Skin of body (tissue), 2 donors: Measurements from ENCODE around the gene HMCN2. TPM values are rescaled to one million over a fixed set of nuclear protein-coding genes. Genes with fewer than 3 reads are reported as not detected.

Experiments used
- DNase-seq: peaks from one replicate; lab custom pipeline; 2025; lab: John Stamatoyannopoulos, UW
- total RNA-seq: library from RNA; depleted of rRNA; stranded (reverse); fragments of >200 nt; gene quantifications from one replicate; pipeline ENCODE4 v1.2.3, GENCODE V29; 2014

The HMCN2 gene
- total RNA-seq, 1 donor from 2014 or later = 20.7 TPM

DNA sequence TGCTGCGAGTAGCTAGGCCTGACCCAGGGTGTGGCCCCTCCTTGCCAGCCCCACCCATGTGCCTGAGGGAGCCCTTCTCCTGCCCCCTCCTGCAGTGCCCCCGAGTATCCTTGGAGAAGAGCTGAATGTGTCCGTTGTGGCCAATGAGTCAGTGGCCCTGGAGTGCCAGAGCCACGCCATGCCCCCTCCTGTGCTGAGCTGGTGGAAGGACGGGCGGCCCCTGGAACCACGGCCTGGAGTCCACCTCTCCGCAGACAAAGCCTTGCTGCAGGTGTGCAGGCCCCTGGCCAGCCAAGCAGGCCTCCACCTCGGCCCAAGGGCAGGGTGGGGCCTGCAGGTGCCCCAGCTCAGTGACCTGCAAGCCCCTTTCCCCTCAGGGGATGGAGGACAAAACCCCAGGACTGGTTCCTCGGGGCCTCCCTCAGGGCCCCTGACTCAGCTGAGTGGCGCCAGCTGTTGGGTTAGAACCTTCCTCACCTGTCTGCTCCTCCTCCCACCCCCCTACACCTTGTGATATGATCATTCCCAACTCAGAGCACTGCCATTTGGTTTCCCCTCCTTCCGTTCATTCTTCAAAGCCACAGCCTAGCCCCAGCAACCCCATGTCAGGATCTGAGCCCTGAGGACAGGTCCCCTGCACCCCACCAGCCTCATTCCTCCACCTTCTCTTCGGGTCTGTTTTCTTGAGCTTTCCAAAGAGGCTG lies 99.2 kb downstream of the HMCN2 start:
- no peak for DNase-seq

DNA sequence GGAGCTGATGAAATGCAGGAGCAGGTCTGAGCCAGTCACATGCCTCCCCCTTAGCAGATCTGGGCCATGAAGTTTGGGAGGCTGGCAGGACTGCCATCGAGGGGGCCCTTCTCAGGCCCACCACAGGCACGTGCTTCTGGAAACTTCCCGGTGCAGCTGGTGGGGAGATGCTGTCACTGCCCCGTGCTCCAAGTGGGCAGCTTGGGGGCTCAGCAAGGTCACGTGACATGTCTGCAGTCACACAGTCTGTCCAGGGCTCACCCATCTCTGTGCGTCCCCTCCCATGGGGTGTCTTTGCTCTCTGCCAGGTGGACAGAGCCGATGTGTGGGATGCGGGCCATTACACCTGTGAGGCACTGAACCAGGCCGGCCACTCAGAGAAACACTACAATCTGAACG lies 99.8 kb downstream of the HMCN2 start:
- DNase-seq = no peak

DNA sequence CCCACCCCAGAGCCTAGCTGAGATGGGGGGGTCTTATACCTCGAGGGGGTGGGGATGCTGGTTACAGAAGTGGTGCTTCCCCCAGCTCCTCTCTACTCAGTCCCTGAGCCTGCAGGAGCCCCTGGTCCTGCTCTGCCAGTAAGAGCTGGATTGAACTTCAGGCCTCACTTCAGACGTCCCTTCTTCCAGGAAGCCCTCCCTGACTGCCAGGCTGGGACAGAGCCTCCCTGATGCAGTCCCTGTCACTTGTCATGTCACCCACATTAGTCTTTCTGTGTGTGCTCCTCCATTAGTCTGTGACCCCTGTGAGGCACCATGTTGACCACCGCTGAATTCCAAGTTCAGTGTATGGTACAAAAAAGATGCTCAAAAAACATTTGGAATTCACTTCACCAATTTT lies 100.5 kb downstream of the HMCN2 start:
- DNase-seq = no peak

DNA sequence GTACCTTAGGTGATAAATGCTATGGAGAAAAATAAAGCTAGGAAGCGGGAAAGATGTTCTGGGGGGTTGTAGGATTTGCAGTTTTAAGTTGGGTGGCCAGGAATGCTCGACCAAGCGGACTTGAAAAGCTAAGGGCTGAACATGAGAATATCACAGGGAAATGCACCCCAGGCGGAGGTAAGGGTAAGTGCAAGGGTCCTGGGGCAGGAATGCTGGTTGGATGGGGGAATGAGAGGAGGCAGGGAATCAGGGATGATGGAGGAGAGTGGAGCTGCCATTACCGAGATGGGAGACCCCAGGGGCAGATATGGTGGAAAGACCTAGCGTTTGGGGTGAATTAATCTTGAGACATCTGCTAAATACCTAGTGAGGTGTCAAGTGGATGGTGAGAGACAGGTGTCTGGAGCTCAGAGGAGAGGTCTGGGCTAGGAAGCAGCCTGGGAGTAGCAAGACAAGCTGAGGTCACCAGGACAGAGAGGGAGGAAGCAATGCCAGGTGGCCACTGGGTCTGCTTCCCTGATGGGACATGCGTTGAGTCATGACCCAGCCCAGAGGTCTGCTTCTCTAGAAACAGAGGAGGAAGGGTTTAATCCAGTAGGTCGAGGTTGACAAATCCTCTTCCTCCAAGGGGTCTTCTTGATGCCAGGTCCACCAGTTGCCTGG lies 101.5 kb downstream of the HMCN2 start:
- no peak for DNase-seq

DNA sequence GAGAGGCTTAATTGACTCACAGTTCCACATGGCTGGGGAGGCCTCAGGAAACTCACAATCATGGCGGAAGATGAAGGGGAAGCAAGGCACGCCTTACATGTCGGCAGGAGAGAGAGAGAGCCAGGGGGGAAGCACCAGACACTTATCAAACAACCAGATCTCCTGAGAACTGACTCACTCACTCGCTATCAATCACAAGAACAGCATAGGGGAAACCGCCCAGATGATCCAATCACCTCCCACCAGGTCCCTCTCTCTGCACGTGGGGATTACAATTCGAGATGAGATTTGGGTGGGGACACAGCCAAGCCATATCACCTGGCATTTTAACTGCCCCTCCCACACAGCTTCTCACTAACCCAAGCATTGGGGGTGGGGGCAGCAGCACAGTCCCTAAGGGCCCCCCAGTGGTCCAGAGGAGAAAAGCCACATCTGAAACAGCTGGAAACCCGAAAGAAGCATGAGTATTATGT lies 103.1 kb downstream of the HMCN2 start:
- no peak for DNase-seq

DNA sequence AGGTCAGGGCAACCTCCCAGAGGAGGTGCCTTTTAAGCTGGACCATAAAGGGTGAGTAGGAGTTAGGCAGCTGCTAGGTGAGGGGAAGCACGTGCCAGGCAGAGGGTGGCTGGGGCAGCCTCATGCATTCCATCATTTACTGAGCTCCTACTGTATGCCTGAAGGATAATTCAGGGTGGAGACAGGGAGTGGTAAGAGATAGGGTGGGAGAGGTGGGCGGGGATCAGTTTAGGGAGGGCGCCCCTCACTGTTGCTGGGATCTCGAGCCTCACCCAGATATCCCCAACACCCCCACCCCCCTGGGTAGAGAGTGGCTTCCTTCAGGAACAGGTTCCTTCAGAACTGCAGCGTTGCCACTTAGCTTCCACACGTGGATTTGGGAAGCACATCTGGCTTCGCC lies 104.7 kb downstream of the HMCN2 start:
- no peak for DNase-seq

DNA sequence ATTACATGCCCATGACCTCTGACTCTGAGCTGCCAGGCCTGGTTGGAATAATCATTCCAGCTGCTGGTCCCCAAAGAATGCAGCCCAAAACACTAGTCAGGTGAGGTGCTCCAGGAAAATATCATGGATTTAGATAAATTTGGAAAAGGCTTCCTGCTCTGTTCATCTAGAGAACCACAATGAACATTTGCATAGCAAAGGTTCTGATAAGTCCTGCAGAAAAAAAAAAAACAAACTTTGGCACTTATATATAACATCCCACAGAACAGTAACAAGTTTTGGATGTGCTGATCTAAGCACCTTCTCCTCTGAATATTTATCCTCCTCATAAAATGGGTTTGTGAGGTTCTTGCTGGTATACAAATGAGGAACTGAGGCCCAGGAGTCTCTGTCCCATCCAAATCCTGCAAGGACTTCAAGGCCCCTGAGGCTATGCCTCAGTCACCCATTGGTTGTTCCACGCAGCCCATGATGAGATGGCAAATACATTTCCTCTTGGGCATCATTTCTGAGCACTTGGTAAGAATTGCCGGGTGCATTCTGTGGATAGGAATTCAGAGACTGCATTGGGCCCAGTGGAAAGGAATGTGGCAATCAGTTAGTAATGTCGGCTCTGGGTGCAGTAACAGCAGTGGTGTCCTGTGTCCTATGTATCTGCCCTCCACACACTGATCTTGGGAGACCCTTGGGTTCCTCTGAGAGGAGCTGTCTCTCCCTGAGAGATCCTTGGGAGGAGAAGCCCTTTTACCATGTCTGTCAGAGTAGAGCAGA lies 105.8 kb downstream of the HMCN2 start:
- no peak for DNase-seq

DNA sequence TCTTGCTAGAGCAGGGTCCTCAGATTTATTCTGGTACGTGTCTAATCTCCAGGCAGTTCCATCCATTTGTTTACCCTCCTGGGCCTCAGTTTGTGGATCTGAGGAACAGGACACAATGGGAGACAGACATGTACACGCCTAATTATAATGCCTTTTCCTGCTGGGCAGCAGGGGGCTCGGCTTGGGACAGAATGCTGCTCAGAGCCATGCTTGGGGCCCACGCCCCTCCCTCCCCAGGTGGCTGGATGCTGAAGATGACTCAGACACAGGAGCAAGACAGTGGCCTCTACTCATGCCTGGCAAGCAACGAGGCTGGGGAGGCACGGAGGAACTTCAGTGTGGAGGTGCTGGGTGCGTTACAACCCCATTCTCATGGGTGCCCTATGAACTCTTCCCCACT lies 106.5 kb downstream of the HMCN2 start:
- no peak for DNase-seq

DNA sequence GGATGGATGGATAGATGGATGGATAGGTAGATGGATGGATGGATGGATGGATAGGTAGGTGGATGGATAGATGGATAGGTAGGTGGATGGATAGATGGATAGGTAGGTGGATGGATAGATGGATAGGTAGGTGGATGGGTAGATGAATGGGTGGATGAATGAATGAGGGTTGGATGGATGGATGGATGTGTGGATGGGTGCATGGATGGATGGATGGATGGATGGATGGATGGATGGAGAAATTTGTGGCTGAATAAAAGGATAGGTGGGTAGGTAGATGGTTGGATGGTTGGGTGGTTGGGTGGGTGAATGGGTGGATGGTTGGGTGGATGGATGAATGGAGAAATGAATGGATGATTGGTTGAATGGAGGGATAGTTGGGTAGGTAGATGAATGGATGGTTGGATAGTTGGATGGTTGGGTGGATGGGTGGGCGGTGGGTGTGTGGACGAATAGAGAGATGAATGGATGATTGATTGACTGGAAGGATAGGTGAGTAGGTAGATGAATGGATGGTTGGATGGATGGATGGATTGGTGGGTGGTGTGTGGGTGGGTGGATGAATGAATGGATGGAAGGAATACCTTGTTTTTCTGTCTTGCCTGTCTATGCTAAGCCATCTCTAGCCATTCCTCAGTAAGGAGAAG lies 108.2 kb downstream of the HMCN2 start:
- DNase-seq = no peak

DNA sequence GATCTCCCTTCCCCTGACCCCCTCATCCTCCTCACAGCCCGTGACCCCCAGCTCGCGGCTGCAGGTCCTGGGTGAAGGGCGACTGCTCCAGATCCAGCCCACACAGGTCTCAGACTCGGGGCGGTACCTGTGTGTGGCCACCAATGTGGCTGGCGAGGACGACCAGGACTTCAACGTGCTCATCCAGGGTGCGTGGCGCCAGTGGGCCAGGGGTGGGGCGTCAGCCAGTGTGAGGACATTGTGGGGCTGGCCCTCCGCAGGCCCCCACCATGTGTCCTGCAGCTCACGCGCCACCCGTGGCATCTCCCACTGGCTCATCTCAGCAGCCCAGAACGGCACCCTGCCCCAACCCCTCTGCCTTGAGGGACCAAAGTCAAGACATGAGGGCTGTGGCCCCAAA lies 112.1 kb downstream of the HMCN2 start:
- no peak for DNase-seq

DNA sequence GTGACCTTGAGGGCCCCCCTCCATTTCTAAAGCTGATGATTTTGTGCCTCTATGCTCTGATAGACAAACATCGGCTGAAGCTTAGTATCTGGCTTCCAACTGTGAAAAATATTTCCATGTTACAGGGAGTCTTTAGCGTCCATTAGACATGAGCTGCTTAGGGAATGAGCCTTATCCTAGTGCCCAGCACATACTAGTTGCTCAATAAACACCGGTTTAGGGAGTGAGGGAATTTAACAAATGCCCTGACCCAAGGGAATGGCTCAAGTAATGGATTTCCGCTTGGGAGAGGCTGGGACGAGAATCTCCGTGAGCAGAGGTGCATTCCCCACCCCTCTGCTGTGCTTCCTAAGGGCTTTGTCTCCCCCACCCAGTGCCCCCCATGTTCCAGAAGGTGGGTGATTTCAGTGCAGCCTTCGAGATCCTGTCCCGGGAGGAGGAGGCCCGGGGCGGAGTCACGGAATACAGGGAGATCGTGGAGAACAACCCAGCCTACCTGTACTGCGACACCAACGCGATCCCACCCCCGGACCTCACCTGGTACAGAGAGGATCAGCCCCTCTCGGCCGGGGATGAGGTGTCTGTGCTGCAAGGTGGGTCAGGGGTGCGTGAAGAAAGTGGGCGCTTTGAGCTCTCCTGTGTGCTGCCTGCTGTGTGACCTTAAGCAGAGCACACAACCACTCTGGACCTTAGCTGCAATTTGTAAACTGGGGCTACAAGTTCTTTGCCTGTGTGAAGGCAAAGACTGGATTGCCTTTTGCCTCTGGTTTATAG lies 113.5 kb downstream of the HMCN2 start:
- no peak for DNase-seq

DNA sequence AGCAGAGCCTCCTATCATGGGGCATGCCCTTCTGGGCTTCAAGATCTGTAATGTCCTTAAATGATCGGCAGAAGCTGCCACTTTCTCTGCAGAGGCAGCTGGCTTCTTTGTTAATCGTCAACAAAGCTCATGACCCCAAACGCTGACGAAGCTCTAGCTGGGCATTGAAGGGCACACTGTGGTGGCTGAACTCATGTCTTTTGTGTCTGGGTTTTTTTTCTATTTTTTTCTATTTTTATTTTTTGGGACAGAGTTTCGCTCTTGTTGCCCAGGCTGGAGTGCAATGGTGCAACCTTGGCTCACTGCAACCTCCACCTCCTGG lies 114.0 kb downstream of the HMCN2 start:
- no peak for DNase-seq

DNA sequence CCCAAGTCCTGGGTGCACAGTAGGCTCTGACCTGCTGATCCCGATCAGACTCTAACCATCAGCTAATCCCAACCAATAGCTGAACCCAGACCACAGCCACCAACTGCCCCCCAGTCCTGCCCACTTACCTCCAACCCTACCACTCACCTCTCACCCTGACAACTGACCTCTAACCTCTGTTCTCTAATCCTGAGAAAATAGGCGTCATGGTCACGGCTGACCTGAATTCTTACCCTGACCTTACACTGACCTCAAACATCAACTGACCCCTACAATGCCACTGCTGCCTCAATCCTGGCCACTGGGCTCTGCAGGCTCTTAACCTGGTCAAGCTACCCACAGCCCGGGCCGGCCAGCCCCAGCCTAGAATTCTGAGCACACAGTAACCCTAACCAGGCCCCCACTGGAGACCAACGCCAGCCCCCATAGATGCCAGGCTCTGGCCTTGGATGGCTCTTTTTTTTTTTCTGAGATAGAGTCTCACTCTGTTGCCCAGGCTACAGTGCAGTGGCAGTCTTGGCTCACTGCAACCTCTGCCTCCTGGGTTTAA lies 115.4 kb downstream of the HMCN2 start:
- DNase-seq = no peak

DNA sequence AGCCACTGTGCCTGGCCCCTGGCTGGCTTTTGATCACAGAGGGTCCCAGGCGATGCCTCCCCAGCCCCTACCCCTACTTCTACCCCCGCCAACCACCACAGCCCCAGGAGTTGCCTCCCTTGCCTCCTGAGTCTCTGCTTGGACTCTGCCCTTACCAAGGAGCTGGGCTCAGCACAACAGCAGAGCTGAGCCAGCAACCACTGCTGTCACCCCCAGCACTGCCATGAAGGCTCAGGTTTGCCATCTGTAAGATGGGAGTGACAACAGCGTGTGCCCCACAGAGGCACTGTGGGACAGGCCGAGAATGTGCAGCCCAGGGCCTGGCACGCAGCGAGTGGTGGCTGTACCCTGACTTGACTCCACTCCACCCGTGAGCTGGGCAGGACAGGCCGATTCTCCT lies 116.1 kb downstream of the HMCN2 start:
- DNase-seq = no peak

DNA sequence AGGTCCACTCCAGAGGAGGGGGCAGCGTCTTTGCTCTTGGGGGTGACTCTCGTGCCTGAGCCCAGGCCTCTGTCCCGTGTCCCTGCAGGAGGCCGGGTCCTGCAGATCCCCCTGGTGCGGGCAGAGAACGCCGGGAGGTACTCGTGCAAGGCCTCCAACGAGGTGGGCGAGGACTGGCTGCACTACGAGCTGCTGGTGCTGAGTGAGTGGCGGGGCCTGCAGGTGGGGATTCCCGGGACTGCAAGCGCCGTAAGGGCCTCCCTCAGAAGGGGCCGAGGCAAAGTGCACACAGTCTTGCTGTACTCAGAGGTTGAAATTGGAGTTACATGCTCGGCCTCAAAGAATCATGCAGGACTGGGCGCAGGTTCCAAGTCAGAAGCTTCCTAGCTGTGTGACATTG lies 116.5 kb downstream of the HMCN2 start:
- DNase-seq = no peak

DNA sequence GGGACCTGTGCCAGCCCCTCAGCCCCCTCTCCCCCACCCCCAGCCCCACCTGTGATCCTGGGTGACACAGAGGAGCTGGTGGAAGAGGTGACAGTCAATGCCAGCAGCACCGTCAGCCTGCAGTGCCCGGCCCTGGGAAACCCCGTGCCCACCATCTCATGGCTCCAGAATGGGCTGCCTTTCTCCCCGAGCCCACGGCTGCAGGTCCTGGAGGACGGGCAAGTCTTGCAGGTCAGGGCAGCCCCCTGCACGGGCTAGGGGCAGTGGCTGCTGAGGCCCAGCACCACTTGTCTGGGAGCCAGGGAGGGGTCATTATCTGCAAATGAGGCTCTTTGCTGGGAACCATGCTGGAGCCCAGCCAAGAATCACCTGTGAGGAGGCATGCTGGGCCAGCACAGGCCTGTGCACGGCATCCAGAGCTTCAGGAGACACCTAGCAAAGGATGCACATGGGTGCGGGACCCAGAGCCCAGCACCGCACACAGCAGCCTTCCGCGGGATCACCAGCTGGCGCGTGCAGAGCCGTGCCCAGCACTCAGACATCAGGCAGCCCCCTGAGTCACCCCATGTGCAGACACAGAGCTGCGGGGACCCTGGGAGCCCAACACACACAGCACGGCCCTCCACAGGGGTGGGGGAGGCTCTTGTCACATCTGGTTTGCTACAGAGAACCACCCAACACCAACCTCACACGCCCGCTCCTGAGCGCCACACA lies 117.2 kb downstream of the HMCN2 start:
- DNase-seq = no peak

DNA sequence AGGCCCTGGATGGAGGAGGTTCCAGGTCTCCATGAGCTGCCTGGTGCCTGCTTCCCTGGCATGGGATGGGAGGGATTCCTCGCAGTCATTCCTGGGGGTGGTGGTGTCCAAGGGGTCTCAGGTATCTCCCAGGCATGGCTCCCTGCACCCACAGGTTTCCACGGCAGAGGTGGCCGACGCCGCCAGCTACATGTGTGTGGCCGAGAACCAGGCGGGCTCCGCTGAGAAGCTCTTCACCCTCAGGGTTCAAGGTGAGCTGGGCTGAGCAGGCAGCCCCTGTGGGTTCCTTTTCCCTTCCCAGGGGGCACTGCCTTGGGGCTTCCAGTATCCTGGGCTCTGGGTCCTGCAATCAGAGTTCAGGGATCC lies 117.8 kb downstream of the HMCN2 start:
- no peak for DNase-seq

DNA sequence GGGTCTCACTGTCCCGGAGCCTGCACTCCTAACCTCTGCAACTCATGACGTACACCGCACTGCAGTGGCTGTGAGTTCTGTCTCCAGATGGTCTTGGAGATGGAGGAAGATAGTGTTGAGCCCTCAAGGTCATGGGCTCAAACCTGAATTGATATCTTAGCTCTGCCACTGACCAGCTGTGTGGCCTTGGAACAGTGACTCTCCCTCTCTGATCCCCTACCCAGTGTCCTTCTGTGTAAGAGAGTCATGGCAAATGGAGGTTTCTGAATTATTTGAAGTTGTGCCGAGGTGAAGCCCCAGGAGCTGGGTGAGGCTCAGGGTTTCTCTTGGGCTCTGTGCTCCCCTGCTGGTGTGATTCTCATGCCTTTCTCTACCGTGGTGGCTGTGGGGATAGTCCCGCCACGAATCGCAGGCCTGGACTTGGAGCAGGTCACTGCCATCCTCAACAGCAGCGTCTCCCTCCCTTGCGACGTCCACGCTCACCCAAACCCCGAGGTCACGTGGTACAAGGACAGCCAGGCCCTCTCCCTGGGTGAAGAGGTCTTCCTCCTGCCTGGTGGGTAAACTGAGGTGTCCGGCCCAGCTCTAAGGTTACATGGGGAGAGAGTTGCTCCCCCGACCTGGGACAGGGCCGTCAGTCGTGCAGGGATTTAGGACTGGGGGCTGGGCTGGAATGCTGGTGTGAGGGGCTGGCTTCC lies 118.6 kb downstream of the HMCN2 start:
- DNase-seq = no peak

DNA sequence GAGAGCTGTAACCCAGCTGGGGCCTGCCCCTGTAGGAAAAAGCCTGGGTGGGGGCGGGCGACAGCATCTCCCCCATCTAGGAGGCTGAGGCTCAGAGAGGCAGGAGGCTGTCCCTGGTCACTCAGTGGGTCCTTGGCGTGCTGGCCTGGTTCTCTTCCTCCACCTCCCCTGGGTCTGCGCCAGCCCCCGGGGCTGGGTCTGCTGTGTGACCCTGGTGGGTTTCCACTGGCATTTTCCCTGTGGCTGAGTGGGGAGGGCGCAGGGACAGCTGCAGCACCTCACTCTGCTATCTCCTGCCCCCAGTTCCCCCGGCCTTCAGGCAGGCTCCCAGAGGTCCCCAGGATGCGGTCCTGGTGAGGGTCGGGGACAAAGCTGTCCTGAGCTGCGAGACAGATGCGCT lies 119.7 kb downstream of the HMCN2 start:
- no peak for DNase-seq

DNA sequence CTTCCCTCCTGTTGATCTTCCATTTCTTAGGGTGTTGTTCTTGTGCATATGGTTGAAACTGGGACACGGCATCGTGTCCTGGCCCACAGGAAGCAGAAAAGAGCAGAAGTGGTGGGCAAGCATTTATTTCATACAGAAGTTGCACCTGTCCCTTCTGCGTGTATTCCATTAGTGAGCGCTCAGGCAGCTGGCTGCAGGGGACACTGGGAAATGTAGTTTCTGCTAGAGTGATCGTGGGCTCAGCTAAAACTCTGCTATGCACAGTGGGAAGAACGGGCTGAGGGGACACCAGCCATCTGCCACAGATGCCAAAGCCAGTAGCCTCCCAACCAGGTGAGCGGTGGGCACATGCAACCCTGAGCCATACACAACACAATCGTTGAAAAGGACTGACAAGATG lies 121.8 kb downstream of the HMCN2 start:
- no peak for DNase-seq
